Medulla oblongata (tissue), 1 donor: ENCODE results near the gene NFU1.
"Not testable (repeated sequence)": the region's sequence is repeated elsewhere in the genome, so short reads cannot be mapped to it uniquely, and the experiment has no call there.

ENCODE experiments used
- DNase-seq: peaks from one replicate; pipeline ENCODE4 v3.0.0-alpha.2; 2015; ENCODE audit errors: extremely low spot score

NFU1 gene

DNA sequence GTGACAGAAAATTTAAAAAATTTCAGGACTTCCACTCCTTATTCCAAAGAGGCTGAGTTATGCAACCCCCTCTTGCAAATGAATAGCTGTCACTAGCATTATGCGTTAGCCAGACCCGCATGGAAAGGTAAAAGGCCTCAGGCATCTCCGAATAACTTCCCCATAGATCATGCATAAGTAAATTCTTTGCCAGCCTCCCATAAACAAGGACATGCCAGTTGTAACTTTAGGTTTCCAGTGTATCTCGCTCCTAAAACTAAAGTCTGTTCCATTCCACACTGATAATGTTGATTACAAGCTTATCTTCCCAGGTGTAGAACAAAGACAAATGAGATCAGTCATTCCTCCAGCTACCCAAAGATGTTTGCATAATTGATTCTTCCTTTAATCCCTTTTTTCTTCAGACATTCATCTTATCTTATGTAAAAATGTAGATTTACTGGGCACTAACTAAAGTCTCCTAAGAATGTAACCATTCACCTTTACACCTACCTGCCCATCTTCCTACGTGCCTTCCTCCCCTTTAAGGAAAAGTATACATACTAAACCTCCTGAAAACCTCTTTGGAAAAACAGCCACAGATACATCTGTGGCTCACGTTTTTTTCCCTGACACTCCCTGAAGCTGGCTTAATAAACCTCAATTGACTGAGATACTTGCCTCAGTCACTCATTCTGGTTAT is 13.6 kb upstream of the NFU1 start:
- no peak for DNase-seq

GRCh38 chr2:69449906-69450305 is 12.7 kb upstream of the NFU1 start:
- DNase-seq: no peak

GRCh38 chr2:69443673-69444072 is 6.4 kb upstream of the NFU1 start:
- DNase-seq: not testable (repeated sequence)

GRCh38 chr2:69439499-69439898 is 2.3 kb upstream of the NFU1 start:
- not testable (repeated sequence) for DNase-seq

DNA sequence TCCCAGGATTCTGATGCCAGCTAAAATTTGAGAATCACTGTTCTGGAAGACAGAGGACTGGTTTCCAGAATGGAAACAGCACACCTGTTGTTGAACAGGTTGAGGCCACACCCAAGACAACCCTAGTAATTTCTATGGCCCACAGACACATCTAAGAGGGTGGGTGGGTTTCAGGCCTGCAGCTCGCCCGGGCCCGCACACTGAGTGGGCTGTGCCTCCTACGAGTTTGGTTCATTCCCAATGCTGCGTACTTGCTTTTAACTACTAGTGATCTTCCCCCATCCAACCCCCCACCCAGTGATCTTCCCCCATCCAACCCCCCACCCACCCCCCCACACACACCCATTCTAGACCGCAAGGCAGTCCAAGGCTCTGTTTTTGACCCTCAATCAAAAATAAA is 1.3 kb upstream of the NFU1 start:
- no peak for DNase-seq

DNA sequence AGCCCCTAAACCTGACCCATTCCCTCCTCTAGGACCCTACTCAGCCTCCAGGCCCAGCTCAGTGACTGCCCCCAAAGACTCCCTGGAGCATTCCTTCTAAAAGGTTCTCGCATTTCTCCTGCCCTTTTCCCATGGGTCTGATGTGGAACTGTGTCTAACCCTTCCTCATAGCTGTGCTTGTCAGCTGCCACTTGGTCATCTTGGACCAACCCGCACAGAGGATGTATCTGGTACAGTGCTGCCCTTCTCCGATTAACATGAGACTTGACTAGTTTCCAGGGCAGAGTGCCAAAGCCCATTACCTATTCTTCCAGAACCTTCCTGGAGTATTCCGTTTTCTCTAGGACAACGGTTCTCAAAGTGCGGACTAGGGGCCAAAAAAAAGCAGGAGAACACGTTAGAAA is 518 bp upstream of the NFU1 start:
- peak; percentile 79 for DNase-seq

GRCh38 chr2:69436596-69436937 is 668 bp downstream of the NFU1 start:
- DNase-seq: no peak

- no peak for DNase-seq
Measured at GRCh38 chr2:69434753-69435152, 2.5 kb downstream of the NFU1 start.

DNA sequence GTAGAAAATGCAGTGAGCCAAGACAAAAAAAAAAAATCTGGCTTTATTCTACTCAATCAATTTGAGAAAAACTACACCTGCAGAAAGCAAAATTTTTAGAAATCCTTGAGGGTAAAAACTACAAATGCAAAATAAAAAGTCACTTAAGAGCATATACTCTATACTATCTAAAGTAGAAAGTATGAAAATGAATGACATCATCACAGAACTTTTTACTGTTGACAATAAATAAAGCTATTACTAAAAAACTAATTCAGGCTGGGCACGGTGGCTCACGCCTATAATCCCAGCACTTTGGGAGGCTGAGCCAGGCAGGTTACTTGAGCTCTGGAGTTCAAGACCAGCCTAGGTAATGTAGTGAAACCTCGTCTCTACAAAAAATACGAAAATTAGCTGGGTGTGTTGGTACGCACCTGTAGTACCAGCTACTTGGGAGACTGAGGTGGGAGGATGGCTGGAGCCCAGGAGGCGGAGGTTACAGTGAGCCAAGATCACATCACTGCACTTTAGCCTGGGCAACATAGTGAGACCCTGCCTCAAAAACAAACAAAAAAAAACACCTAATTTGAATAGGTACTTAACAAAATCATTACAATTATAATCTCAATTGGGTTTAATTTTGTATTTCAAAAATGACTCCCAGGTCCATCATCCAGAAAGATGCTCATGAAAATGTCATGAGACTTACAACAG is 7.6 kb downstream of the NFU1 start:
- DNase-seq: no peak

- DNase-seq: no peak
Measured at GRCh38 chr2:69428981-69429380, 8.3 kb downstream of the NFU1 start.

GRCh38 chr2:69424419-69424818 is 12.8 kb downstream of the NFU1 start:
- no peak for DNase-seq

DNA sequence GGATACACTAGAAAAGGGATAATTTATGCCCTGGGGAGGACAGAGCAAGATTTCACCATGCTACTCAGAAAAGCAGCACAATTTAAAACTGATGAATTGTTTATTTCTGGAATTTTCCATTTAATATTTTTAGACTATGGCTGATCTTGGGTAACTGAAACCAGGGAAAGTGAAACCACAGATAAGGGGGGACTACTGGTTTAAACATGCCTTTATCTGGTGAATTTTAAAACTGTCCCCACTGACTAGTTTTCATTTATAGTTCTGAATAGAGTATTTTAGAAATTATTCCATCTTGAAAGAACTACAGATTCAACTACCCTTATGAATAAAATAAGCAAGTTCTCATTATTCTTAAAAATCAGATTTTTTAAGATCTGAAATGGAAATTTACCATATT is 15.0 kb downstream of the NFU1 start:
- DNase-seq: no peak

GRCh38 chr2:69419111-69419510 is 18.1 kb downstream of the NFU1 start:
- not testable (repeated sequence) for DNase-seq

GRCh38 chr2:69416147-69416546 is 21.1 kb downstream of the NFU1 start:
- no peak for DNase-seq

DNA sequence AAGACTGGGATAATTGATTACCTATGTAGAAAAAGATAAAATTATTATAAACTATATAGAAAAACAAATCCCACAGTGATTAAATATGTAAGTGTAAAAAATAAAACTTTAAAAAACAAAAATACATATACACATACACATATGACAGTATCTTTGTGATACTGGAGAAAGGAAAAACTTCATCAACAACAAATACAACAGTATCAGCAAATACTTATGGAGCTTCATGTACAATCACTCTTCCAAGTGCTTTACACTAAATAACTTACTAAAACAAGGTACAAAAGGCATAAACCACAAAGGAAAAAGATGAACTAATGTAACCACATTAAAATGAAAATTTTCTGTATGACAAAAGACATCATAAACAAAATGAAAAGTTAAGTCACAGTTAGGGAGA is 26.1 kb downstream of the NFU1 start:
- DNase-seq: no peak

DNA sequence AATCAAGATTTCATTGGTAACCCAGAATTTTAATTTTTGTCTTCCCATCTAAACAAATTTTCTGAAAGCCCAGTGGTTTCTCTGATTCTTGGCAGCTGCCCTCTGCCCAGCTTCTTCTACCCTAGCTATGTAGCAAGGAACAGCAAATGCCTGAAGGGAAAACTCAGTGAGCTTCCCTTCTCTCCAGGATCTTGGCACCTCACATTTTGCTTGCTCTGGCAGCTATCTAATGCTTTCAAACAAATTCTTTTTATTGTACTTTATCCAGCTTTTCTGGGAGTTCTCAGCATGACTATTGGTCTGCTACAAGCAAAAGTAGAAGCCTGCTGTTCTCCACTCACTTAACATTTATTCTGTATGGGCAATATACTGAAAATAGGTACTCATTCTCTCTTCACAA is 31.9 kb downstream of the NFU1 start:
- DNase-seq: peak; percentile 52

- DNase-seq: no peak
Measured at GRCh38 chr2:69400121-69400520, 37.1 kb downstream of the NFU1 start.

GRCh38 chr2:69397234-69397633 is 40.0 kb downstream of the NFU1 start:
- no peak for DNase-seq

DNA sequence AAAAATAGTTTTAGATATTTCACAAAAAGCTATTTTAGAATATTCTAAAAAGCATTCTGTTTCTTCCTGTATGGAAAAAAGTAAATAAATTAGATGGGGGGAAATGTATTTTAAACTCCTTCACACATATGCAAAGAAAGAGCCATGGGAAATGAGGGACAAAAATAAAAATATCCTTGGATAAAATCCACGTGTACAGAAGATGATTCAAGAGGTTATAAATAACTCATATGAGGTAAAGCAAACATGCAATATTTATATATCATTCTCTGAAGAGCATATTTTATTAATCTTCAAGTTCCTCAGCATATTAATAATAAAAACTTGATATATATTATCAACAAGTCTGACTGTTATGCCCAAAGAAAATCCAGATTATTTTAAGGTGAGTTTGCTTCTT is 41.4 kb downstream of the NFU1 start:
- no peak for DNase-seq

GRCh38 chr2:69393963-69394362 is 43.3 kb downstream of the NFU1 start:
- no peak for DNase-seq

GRCh38 chr2:69390471-69390870 is 46.8 kb downstream of the NFU1 start:
- DNase-seq: no peak

- no peak for DNase-seq
Measured at GRCh38 chr2:69390001-69390400, 47.2 kb downstream of the NFU1 start.

GRCh38 chr2:69389271-69389670 is 48.0 kb downstream of the NFU1 start:
- no peak for DNase-seq
